ENCODE data around the gene RAD51B. TPM values are rescaled to one million over a fixed set of nuclear protein-coding genes. Genes with fewer than 3 reads are reported as not detected.

Gene RAD51B
- total RNA-seq, 3 donors from 2014 or later: 10.6 to 77.6 (median 33.8) TPM

- H3K36me3 ChIP-seq: peaks cover 17% of the 10 kb centered on the region
- intact Hi-C loops (cut with DNase I; ENCODE audit: low total_unique reads): no loop called here
- H3K4me3 ChIP-seq: no peak overlapping the region
- no peak for DNase-seq (ENCODE audit: low spot score in 2 of 2)
- no peak overlapping the region for H3K27ac ChIP-seq
- no peaks in the 10 kb centered on the region for H3K27me3 ChIP-seq
- H3K9me3 ChIP-seq: no peaks in the 10 kb centered on the region
- TF ChIP-seq POLR2A (IDR thresholded peaks at IDR 0.05): no peak
- TF ChIP-seq POLR2AphosphoS5 (IDR thresholded peaks at IDR 0.05): no peak
- no peak for TF ChIP-seq CTCF (IDR thresholded peaks at IDR 0.05)
- H3K4me1 ChIP-seq: no peaks in the 10 kb centered on the region
These were observed 13.3 kb upstream of the RAD51B start for GRCh38 chr14:67806246-67806645.

DNA sequence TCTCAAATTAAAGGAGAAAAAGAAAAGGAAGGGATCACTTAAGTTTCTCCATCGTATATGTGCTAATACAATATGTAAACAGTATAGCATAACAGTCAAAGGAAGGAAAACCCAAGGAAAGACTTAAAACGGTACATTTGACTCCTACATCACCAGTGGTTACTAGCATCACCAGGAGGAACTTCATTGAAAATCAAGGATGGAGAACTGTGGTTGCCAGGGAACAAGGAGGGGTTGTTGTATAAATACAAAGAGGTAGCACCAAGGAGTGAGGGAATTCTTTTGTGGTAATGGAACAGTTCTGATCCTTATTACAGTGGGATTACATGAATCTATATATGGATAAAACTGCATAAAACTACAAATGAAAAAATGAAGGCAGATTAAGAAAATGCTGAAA, 4.8 kb upstream of the RAD51B start:
- H3K36me3 ChIP-seq: no peaks in the 10 kb centered on the region
- H3K9me3 ChIP-seq: no peaks in the 10 kb centered on the region
- peak overlapping the region in 1 of 3 donors; percentile 80 for H3K4me3 ChIP-seq
- intact Hi-C loops (cut with DNase I; ENCODE audit: low total_unique reads): no loop called here
- H3K4me1 ChIP-seq: peaks cover 0 to 9% of the 10 kb centered on the region in 2 donors
- DNase-seq (ENCODE audit: low spot score in 2 of 2): no peak
- TF ChIP-seq CTCF (IDR thresholded peaks at IDR 0.05) (no peak), POLR2A (IDR thresholded peaks at IDR 0.05) (no peak), POLR2AphosphoS5 (IDR thresholded peaks at IDR 0.05) (no peak)
- H3K27me3 ChIP-seq: no peaks in the 10 kb centered on the region
- no peak overlapping the region for H3K27ac ChIP-seq

GRCh38 chr14:67815573-67816225, 3.9 kb upstream of the RAD51B start:
- no peak for DNase-seq (ENCODE audit: low spot score in 2 of 2)

GRCh38 chr14:67816326-67817002, 3.1 kb upstream of the RAD51B start, which contains the start of gene ZFYVE26:
Gene ZFYVE26 (minus strand): TSS chr14:67816590. CDS start chr14:67815963, 627 bp downstream.
- intact Hi-C loops (cut with DNase I; ENCODE audit: low total_unique reads): no loop called here
- Histone ChIP-seq H3K36me3 (no peaks in the 10 kb centered on the region), H3K4me3 (peak within 1 kb of the TSS; percentile 70 to 86 (median 80)), H3K9me3 (no peaks in the 10 kb centered on the region), H3K27ac (peak within 1 kb of the TSS; percentile 79 to 87), H3K27me3 (no peaks in the 10 kb centered on the region), H3K4me1 (peaks cover 0 to 9% of the 10 kb centered on the region in 2 donors)
- DNase-seq (ENCODE audit: low spot score in 2 of 2): peak; percentile 90 to 97
- TF ChIP-seq CTCF (IDR thresholded peaks at IDR 0.05): no peak
- peak; percentile 40 for TF ChIP-seq POLR2A (IDR thresholded peaks at IDR 0.05)
- TF ChIP-seq POLR2AphosphoS5 (IDR thresholded peaks at IDR 0.05): peak; percentile 65 to 85 (median 75)

More at GRCh38 chr14:67815573-67816225, 3.9 kb upstream of the RAD51B start:
- Histone ChIP-seq H3K9me3 (no peaks in the 10 kb centered on the region), H3K27me3 (no peaks in the 10 kb centered on the region), H3K27ac (peak overlapping the region; percentile 79 to 87), H3K4me1 (peaks cover 0 to 9% of the 10 kb centered on the region in 2 donors), H3K4me3 (peak overlapping the region; percentile 70 to 86 (median 80)), H3K36me3 (no peaks in the 10 kb centered on the region)
- TF ChIP-seq CTCF (IDR thresholded peaks at IDR 0.05) (no peak), POLR2A (IDR thresholded peaks at IDR 0.05) (no peak), POLR2AphosphoS5 (IDR thresholded peaks at IDR 0.05) (no peak)
- intact Hi-C loops (cut with DNase I; ENCODE audit: low total_unique reads): no loop called here
